DMS53 (cell line): ENCODE results near the gene OTOG.
A peak's percentile ranks its signal among the peaks of the same experiment; 100 is the strongest.

Source experiments
- DNase-seq: peaks from one replicate; lab custom pipeline; 2025; lab: John Stamatoyannopoulos, UW

Gene OTOG

DNA sequence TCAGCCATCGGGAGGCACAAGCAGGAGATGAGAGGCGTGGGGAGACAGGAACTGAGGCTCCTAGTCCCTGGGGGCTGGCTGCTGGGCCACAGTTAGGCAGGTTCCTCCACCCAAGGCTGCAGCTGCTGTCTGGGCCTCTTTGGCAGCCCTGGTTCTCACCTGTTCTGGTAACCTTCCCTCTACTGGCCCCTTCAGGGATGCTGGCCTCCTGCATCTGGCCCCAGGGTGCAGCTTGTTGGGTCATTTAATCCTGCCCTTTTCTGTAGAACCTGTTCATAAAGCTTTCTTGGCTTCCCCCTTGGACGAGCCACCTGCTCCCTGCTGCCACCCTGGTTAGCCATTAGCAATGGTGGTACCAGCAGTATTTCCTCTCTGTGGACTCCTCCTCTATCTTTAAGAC lies 8.3 kb upstream of the OTOG start:
- peak; percentile 72 for DNase-seq

DNA sequence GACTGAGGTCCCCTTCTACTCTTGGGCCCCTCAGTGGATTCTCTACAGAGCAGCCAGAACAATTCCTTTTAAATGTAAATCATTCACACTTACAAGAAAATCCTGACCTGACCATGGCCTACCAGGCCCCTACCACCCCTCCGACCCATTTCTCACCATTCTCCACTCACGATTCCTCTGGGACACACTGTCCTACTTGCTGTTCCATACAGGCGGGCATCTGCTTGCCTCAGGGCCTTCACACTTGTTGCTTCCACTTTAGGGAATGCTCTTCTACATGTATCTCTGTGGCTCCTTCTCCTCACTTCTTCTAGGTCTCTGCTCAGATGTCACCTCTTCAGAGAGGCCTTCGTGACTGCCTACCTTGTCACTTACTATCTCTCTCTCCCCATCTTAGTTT lies 6.3 kb upstream of the OTOG start:
- DNase-seq = no peak

GRCh38 chr11:17541330-17541885 lies 5.7 kb upstream of the OTOG start:
- peak; percentile 15 for DNase-seq

DNA sequence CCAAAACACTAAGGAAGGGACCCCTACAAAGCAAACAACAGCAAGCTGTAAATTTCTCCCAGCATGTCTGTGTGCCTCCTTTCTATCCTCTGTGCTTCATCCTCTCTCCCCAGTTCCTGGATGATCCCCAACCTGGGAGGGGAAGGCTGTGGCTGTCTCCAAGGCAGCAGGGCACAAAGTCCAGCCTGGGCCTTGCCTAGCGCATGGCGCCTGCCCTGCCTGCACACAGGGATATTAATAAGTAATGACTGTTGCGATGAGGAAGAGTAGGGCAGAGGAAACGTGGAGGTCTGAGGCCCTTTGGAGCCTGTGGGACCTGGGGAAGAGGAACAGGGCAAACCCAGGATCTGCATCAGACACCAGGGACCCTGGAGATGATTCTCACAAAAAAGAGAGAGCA lies 4.8 kb upstream of the OTOG start:
- peak; percentile 72 for DNase-seq

GRCh38 chr11:17543041-17543440 lies 4.0 kb upstream of the OTOG start:
- peak; percentile 36 for DNase-seq

DNA sequence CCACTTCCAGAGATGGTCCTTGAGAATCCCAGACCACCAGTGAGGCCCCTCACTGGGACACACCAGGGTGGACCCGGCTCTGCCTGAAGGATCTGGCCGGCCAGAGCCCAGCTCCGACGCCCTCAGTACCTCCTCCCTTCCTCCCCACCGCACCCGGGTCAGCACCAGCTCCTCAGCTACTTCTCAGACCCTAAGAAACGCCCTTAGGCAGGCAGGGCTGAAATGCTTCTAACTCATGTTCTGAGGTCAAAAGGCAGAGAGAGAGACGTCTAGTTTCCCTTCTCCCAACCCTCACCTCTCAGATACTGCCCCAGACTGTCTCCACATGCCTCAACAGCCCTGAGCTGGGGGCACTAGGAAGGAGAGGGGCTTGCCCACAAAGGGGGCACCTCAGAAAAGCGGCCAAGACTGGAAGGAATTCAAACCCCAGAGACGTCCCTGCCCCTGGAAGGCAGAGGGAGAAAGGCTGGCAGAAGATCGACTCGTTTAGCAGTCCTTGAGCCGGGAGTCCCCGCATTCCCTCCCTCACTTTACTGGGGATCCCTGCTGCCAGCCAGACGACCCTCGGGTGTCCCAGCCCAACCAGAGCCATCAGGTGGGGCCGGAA lies 3.4 kb upstream of the OTOG start:
- peak; percentile 48 for DNase-seq

DNA sequence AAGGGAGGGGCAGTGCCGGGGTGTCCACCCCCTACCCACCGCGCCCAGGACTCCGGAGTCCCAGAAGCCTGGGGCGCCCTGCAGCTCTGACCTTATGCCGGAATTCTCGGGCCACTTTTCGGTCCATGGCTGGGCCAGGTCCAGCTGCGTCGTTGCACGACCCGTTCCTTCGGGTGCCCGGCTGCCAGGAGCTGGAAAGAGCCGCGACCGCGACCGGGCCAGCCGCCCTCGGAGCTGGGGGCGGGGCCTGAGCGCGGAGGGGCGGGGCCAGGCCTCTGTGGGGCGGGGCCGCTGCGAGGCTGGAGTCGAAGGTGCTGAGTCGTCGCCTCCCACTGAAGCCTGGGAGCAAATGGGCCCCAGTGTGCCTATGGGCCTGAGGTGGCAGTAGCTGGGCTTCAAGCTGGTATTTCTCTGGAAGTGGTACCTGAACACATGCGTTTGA lies 2.9 kb upstream of the OTOG start, which contains the start of gene USH1C:
Gene USH1C, minus strand, starts transcription at position 236 of the 442 bp plus-strand sequence. Its CDS starts 109 bp downstream, at position 127.
- peak; percentile 84 for DNase-seq

- DNase-seq = no peak
Measured at GRCh38 chr11:17546240-17546639, 819 bp upstream of the OTOG start.

DNA sequence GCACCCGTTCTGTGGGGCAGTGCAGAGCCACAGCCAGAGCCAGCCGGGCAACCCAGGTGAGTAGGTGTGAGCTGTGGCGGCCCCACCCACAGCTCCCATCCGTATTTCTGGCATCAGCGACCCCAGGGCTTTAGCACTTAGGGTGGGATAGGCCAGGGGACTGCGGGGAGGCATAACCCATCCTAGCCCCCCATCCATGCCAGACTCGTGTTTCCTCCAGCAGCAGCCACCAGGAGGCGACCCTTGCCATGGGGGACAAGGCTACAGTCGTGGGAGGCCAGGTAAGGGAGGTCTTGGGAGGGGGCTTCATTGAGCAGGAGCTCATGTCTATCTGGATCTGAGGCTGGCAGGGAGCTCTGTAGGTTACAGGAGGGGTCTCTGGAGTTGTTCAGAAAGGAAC lies 873 bp downstream of the OTOG start:
- DNase-seq = no peak

- peak; percentile 37 for DNase-seq
Measured at GRCh38 chr11:17548444-17548843, 1.4 kb downstream of the OTOG start.

- peak; percentile 57 for DNase-seq
Measured at GRCh38 chr11:17550450-17551346, 3.6 kb downstream of the OTOG start.

- no peak for DNase-seq
Measured at GRCh38 chr11:17551347-17552040, 4.4 kb downstream of the OTOG start.

DNA sequence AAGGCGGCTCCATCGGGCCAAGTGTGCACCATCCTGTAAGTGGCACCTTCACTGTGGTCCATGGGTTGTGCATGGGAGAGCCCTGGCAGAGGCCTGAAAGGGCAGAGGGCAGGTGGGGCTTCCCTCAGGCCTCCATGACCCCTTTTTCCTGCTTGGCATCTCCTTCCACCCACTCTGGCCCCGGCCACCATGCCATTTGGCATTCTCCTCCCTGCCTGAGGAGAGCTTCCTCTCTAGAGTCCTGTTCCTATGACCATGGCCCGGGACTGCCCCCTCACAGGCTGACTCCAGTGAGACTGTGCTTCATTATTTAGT lies 4.9 kb downstream of the OTOG start:
- no peak for DNase-seq

DNA sequence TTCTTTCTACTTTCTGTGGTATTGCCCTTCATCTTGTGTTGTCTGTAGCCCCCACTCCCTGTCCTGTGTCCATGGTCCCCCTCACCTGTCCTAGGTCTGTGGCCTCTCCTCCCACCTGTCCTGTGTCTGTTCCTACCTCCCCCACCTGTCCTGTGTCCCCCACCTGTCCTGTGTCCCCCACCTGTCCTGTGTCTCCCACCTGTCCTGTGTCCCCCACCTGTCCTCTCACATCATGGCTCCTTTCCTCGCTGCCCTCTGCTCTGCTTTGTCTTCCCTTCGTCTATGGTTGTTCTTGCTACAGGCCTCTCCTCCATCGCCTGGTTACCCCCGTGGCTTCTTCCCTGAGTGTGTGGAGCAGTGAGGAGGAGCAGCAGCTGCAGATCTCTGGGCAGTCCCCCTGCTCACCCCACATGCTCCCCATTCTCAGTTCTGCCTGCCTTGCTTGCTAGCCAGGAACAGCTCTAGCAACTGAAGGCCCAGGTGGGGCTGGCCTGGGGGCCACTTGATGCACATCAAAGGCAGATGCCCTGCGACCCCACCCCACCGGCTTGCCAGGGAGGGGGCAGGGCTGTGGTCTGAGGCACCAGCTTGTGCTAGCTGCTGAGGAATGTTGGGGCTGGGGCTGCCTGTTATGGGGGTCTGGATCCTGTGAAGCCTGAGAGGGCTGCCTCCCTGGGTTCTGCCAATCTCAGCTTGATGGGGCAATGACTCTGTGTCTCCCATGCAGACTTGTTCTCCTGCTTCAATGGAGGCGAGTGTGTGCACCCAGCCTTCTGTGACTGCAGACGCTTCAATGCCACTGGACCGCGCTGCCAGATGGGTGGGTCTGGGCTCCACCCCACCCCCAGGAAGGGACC lies 5.6 kb downstream of the OTOG start:
- DNase-seq = no peak

DNA sequence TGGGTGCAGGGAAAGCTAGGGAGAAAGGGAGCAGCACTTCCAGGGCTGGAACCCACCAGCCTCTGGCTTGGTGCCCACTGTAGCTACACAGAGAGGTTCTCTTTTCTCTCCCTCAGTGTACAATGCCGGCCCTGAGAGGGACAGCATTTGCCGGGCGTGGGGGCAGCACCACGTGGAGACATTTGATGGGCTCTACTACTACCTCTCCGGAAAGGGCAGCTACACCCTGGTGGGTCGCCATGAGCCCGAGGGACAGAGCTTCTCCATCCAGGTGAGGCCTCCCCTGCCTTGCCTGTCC lies 6.1 kb downstream of the OTOG start:
- DNase-seq = no peak

DNA sequence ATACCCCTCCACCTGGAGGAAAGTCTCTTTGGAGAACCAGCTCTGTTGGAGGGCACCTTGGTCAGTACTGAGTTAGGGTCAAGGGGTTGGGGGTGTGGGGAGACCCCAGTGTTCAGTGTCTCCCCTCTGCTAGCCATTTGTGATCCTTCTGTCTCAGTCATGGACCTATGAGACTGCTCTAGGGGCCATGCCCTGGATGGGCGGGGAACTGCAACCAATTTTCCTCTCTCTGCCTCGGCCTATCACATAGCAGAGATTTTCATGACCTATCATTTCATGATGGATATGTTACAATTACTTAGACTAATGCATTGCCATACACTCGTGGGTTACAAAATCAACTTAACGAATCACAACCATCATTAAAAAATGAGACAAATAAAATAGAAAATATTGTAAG lies 7.4 kb downstream of the OTOG start:
- peak; percentile 12 for DNase-seq

DNA sequence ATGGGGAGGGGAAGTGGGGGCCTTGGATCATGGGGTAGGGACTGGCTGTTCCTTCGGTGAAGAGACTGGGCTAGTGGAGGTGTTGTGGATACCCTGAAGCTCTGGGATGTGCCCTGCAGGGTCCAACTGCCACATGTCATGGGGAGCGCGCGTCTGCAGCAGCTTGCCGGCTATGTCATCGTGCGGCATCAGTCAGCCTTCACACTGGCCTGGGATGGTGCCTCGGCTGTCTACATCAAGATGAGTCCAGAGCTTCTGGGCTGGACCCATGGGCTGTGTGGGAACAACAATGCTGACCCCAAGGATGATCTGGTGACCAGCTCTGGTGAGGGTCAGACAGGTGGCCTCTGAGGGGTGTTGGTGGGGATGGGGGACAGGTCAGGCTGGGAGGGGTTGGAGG lies 9.9 kb downstream of the OTOG start:
- DNase-seq = no peak

DNA sequence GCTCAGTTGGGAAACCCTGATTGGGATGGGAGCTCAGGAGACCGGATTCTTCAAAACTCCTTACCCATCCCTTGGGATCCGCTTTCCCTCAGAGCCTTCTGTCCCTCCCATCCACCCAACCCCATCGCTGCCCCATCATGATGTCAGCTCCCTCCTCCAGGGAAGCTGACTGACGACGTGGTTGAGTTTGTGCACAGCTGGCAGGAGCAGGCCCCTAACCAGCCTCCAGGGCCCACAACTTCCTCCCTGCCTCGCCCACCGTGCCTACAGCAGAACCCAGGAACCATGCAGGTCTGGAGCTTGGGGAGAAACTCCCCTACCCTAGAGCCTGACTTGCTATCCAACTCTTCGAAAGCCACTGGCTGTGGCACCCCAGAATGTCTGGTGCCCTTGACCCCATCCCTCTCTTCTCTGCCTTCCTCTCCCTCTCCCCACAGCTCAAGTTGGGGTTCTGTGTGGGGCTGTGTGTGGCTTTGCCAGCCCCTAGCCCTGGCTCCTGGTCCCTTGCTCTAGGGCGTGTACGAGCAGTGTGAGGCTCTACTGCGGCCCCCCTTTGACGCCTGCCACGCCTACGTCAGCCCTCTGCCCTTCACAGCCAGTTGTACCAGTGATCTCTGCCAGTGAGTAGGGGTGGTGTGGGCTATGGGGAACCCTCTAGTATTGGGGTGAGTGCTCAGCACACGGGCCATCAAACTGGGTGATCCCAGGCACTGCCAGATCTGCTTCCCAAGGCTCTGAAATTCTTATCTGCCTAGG lies 11.1 kb downstream of the OTOG start:
- no peak for DNase-seq

DNA sequence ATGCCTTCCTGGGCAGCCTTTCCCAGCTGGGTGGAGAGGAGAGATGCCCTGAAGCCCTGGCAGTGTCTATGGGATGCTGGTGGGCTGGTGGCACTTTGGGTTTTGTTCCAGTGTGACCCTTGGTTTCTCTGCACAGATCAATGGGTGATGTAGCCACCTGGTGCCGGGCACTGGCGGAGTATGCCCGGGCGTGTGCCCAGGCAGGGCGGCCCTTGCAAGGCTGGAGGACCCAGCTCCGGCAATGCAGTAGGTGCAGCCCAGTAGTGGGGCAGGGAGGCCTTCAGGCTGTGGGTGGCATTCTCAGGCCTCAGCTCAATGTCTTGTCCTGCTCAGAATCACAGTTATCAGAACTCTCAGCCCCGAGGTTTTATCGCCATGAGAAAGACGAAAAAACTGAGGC lies 11.9 kb downstream of the OTOG start:
- DNase-seq = no peak

- DNase-seq = no peak
Measured at GRCh38 chr11:17559341-17560087, 12.5 kb downstream of the OTOG start.
